ENCODE results near the gene PIK3R2.
"Not testable (repeated sequence)": the region's sequence is repeated elsewhere in the genome, so short reads cannot be mapped to it uniquely, and the experiment has no call there.

PIK3R2 gene

DNA sequence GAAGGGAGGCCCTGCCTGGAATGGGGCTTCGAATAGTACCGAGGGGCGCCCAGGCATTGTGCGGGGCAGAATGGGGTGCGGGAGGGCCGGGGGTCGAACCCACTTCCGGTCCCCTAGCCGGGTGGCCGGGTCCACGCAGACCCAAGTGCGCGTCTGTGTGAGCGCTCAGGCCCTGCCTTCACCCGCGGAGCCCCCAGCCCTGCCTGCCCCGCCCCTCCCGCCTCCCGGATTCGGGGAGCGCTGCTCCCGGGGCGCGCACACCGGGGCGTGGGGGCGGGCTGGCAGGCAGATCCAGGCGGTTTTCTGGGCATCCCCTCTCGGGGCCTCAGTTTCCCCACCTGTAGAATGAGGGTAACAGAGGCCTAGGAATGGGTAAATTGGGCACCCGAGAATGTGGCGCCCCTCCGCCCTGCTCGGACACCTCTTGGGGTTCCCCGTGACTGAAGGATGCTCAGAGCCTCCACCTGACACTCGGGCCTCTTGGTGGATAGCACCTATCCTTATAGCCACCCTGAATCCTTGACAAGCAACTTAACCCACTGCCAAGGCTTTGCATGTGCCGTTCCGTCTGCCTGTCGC lies 682 bp downstream of the PIK3R2 start:
- Mint-ChIP-seq H3K4me1 (peaks cover 22 to 41% of the 10 kb centered on the region in 2 donors), H3K27ac (peak overlapping the region; percentile 93)

GRCh38 chr19:18155095-18156087 lies 2.4 kb downstream of the PIK3R2 start:
- no peak overlapping the region for H3K27ac Mint-ChIP-seq
- peaks cover 13 to 17% of the 10 kb centered on the region in 2 donors for H3K36me3 Mint-ChIP-seq
- H3K9me3 Mint-ChIP-seq: no peaks in the 10 kb centered on the region
- no peak for DNase-seq
- ATAC-seq (replicated peaks): no peak
- no peak overlapping the region for H3K4me3 Mint-ChIP-seq
- H3K27me3 Mint-ChIP-seq: no peaks in the 10 kb centered on the region
- peaks cover 25 to 45% of the 10 kb centered on the region in 2 donors for H3K4me1 Mint-ChIP-seq

More for the DNA sequence above, 682 bp downstream of the PIK3R2 start:
- Mint-ChIP-seq H3K9me3 (no peaks in the 10 kb centered on the region), H3K36me3 (peaks cover 12 to 15% of the 10 kb centered on the region in 2 donors), H3K27me3 (no peaks in the 10 kb centered on the region), H3K4me3 (peak overlapping the region; percentile 84 to 85)
- DNase-seq (no peak), ATAC-seq (replicated peaks) (no peak)

DNA sequence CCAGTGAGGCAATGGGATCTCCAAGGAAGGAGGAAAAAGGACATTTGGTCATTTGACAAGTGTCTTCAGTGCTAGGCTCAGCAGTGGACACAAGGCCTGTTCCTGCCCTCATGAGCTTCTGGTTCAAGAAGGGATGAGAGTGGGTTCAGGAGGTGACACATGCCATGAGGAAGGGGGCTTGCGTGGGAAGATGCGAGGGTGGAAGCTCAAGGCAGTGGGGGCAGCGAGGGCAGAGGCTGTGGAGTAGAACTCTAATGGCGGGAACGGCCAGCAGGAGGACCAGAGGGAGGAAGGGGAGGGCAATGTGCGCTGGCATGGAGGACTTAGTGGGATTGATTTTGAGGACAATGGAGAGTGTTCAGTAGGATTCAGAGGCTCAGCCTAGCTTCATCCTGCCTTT lies 3.3 kb downstream of the PIK3R2 start:
- no peak overlapping the region for H3K27ac Mint-ChIP-seq
- no peak overlapping the region for H3K4me3 Mint-ChIP-seq
- no peak for ATAC-seq (replicated peaks)
- peaks cover 14 to 22% of the 10 kb centered on the region in 2 donors for H3K36me3 Mint-ChIP-seq
- peaks cover 29 to 50% of the 10 kb centered on the region in 2 donors for H3K4me1 Mint-ChIP-seq
- no peaks in the 10 kb centered on the region for H3K27me3 Mint-ChIP-seq
- H3K9me3 Mint-ChIP-seq: no peaks in the 10 kb centered on the region
- DNase-seq: no peak

GRCh38 chr19:18156841-18157464 lies 4.0 kb downstream of the PIK3R2 start:
- Mint-ChIP-seq H3K4me1 (peaks cover 31 to 48% of the 10 kb centered on the region in 2 donors), H3K27me3 (no peaks in the 10 kb centered on the region), H3K4me3 (no peak overlapping the region), H3K27ac (no peak overlapping the region), H3K9me3 (no peaks in the 10 kb centered on the region), H3K36me3 (peaks cover 11 to 19% of the 10 kb centered on the region in 2 donors)
- ATAC-seq (replicated peaks) (no peak), DNase-seq (no peak)

GRCh38 chr19:18157465-18158063 lies 4.6 kb downstream of the PIK3R2 start:
- Mint-ChIP-seq H3K9me3 (no peaks in the 10 kb centered on the region), H3K4me1 (peaks cover 30 to 44% of the 10 kb centered on the region in 2 donors), H3K36me3 (peaks cover 11 to 24% of the 10 kb centered on the region in 2 donors), H3K27me3 (no peaks in the 10 kb centered on the region), H3K27ac (no peak overlapping the region), H3K4me3 (no peak overlapping the region)
- no peak for DNase-seq
- ATAC-seq (replicated peaks): no peak

GRCh38 chr19:18158467-18158866 lies 5.5 kb downstream of the PIK3R2 start:
- H3K36me3 Mint-ChIP-seq: peaks cover 14 to 30% of the 10 kb centered on the region in 2 donors
- H3K27me3 Mint-ChIP-seq: no peaks in the 10 kb centered on the region
- H3K9me3 Mint-ChIP-seq: no peaks in the 10 kb centered on the region
- peaks cover 32 to 41% of the 10 kb centered on the region in 2 donors for H3K4me1 Mint-ChIP-seq
- no peak overlapping the region for H3K27ac Mint-ChIP-seq
- DNase-seq: no peak
- H3K4me3 Mint-ChIP-seq: no peak overlapping the region
- no peak for ATAC-seq (replicated peaks)

DNA sequence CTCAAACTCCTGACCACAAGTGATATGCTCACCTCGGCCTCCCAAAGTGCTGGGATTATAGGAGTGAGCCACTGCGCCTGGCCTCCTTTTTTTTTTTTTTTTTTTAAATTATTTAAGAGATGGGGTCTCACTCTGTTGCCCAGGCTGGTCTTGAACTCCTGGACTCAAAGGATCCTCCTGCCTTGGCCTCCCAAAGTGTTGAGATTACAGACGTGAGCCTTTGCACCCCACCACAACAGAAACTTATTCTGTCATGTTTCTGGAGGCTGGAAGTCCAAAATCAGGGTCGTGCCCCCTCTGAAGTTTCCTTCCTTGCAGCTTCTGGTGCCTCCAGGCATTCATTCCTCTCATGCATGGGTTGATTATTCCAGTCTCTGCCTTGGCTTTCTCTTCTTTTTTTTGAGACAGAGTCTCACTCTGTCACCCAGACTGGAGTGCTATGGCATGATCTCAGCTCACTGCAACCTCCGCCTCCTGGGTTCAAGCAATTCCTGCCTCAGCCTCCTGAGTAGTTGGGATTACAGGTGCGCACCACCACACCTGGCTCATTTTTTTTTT lies 6.2 kb downstream of the PIK3R2 start:
- not testable (repeated sequence) for H3K27me3 Mint-ChIP-seq; H3K9me3 Mint-ChIP-seq; H3K27ac Mint-ChIP-seq; DNase-seq; H3K4me3 Mint-ChIP-seq; ATAC-seq (replicated peaks)
- peaks cover 30 to 36% of the 10 kb centered on the region in 2 donors for H3K4me1 Mint-ChIP-seq
- peaks cover 16 to 32% of the 10 kb centered on the region in 2 donors for H3K36me3 Mint-ChIP-seq

GRCh38 chr19:18159810-18160209 lies 6.8 kb downstream of the PIK3R2 start:
- Mint-ChIP-seq H3K4me1 (peaks cover 25 to 29% of the 10 kb centered on the region in 2 donors), H3K9me3 (no peaks in the 10 kb centered on the region), H3K4me3 (no peak overlapping the region), H3K27ac (no peak overlapping the region), H3K36me3 (peaks cover 16 to 32% of the 10 kb centered on the region in 2 donors), H3K27me3 (no peaks in the 10 kb centered on the region)
- DNase-seq (no peak), ATAC-seq (replicated peaks) (no peak)

- Mint-ChIP-seq H3K4me1 (peaks cover 23 to 25% of the 10 kb centered on the region in 2 donors), H3K4me3 (peak overlapping the region; percentile 77 to 80), H3K36me3 (peaks cover 14 to 31% of the 10 kb centered on the region in 2 donors), H3K27ac (peak overlapping the region; percentile 86), H3K9me3 (no peaks in the 10 kb centered on the region), H3K27me3 (no peaks in the 10 kb centered on the region)
- ATAC-seq (replicated peaks) (peak; percentile 1), DNase-seq (no peak)
Observed at GRCh38 chr19:18160493-18160970, 7.6 kb downstream of the PIK3R2 start.

DNA sequence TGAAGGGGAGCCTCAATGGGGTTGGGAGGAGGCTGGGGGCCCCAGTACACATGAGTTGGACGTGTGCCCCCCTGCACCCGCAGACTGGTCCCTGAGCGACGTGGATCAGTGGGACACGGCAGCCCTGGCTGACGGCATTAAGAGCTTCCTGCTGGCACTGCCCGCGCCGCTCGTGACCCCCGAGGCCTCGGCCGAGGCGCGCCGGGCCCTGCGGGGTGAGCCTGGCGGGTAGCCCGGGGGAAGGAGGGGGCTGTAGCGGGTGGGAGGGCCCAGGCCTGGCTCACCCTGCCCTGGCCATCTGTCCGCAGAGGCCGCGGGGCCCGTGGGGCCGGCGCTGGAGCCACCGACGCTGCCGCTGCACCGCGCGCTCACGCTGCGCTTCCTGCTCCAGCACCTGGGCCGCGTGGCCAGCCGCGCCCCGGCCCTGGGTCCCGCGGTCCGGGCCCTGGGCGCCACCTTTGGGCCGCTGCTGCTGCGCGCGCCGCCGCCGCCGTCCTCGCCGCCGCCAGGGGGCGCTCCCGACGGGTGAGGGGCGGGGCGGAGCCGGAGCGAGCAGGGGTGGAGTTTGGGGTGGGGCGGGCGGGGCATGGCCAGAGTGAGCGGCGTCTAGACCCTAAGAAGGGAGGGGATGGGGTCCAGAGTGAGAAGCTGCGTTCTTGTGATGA lies 8.1 kb downstream of the PIK3R2 start:
- ATAC-seq (replicated peaks) (peak; percentile 93 to 95), DNase-seq (peak; percentile 73)
- Mint-ChIP-seq H3K36me3 (peaks cover 20 to 36% of the 10 kb centered on the region in 2 donors), H3K27ac (peak overlapping the region; percentile 86), H3K9me3 (peaks cover 0 to 1% of the 10 kb centered on the region in 2 donors), H3K4me1 (peaks cover 22 to 24% of the 10 kb centered on the region in 2 donors), H3K4me3 (peak overlapping the region; percentile 77 to 80), H3K27me3 (no peaks in the 10 kb centered on the region)

- Mint-ChIP-seq H3K9me3 (peaks cover 0 to 1% of the 10 kb centered on the region in 2 donors), H3K27ac (peak overlapping the region; percentile 47), H3K27me3 (no peaks in the 10 kb centered on the region), H3K4me3 (peak overlapping the region; percentile 51 to 70), H3K36me3 (peaks cover 20 to 36% of the 10 kb centered on the region in 2 donors), H3K4me1 (peaks cover 17 to 24% of the 10 kb centered on the region in 2 donors)
- ATAC-seq (replicated peaks): peak; percentile 12 to 38
- no peak for DNase-seq
Observed at GRCh38 chr19:18161636-18162002, 8.7 kb downstream of the PIK3R2 start.

GRCh38 chr19:18164072-18164471 lies 11.1 kb downstream of the PIK3R2 start:
- ATAC-seq (replicated peaks) (no peak), DNase-seq (no peak)
- Mint-ChIP-seq H3K9me3 (peaks cover 0 to 1% of the 10 kb centered on the region in 2 donors), H3K27me3 (no peaks in the 10 kb centered on the region), H3K4me1 (peaks cover 22 to 30% of the 10 kb centered on the region in 2 donors), H3K4me3 (no peak overlapping the region), H3K27ac (no peak overlapping the region), H3K36me3 (peaks cover 35 to 54% of the 10 kb centered on the region in 2 donors)

All from stimulated activated naive B cell treated with anti-CD40 and anti-IgM and Interleukin-4, amounts not matched to agents 10 μg/mL and 1 μg/mL and 100 μg/mL, for 72 hours (primary cell).